ENCODE data around the gene WDR7. TPM values are rescaled to one million over a fixed set of nuclear protein-coding genes. Genes with fewer than 3 reads are reported as not detected.

WDR7 gene
- total RNA-seq, 1 donor from 2014 or later: 67.3 TPM

GRCh38 chr18:56844556-56844955 is 193.4 kb downstream of the WDR7 start:
- no peak overlapping the region for H3K27ac ChIP-seq (ENCODE audit: low read depth, low read length)
- no peaks in the 10 kb centered on the region for H3K36me3 ChIP-seq (ENCODE audit: control insufficient read depth in 3 of 3, insufficient read depth in 3 of 3, low read length in 3 of 3)
- H3K9ac ChIP-seq (ENCODE audit: low read depth in 1 of 3, low read length in 3 of 3): no peak overlapping the region
- no peaks in the 10 kb centered on the region for H3K4me1 ChIP-seq (ENCODE audit: control insufficient read depth in 3 of 3, insufficient read depth in 3 of 3, low read length in 3 of 3)
- no peaks in the 10 kb centered on the region for H3K27me3 ChIP-seq (ENCODE audit: control insufficient read depth in 3 of 3, insufficient read depth in 3 of 3, low read length in 3 of 3)
- no peaks in the 10 kb centered on the region for H3K9me3 ChIP-seq (ENCODE audit: control insufficient read depth in 3 of 3, low read length in 3 of 3)
- no peak overlapping the region for H3K4me3 ChIP-seq (ENCODE audit: low read length in 3 of 3)

DNA sequence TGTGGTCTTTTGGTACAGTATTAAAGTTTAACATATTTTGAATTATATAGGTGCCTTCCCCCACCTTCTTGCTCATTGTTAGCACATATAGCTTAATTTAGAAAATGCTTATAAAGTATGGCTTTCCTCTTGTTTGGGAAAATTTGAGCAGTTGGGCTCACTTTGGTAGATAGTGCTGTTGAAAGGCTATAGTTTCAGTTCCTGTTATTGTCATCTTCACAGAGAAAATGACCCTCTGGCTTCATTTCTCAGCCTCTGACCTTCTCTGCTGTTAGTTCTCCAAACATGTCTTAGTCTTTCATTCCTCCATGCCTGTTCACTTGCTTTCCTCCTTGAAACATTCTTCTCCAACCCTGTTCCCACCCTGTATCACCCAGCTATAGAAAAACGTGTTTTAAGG is 200.6 kb downstream of the WDR7 start:
- Histone ChIP-seq H3K9me3 (ENCODE audit: control insufficient read depth in 3 of 3, low read length in 3 of 3) (no peaks in the 10 kb centered on the region), H3K9ac (ENCODE audit: low read depth in 1 of 3, low read length in 3 of 3) (no peak overlapping the region), H3K27me3 (ENCODE audit: control insufficient read depth in 3 of 3, insufficient read depth in 3 of 3, low read length in 3 of 3) (no peaks in the 10 kb centered on the region), H3K36me3 (ENCODE audit: control insufficient read depth in 3 of 3, insufficient read depth in 3 of 3, low read length in 3 of 3) (no peaks in the 10 kb centered on the region), H3K4me3 (ENCODE audit: low read length in 3 of 3) (no peak overlapping the region), H3K4me1 (ENCODE audit: control insufficient read depth in 3 of 3, insufficient read depth in 3 of 3, low read length in 3 of 3) (no peaks in the 10 kb centered on the region), H3K27ac (ENCODE audit: low read depth, low read length) (no peak overlapping the region)

- Histone ChIP-seq H3K9me3 (ENCODE audit: control insufficient read depth in 3 of 3, low read length in 3 of 3) (no peaks in the 10 kb centered on the region), H3K36me3 (ENCODE audit: control insufficient read depth in 3 of 3, insufficient read depth in 3 of 3, low read length in 3 of 3) (peaks cover 0 to 3% (median 0%) of the 10 kb centered on the region in 3 donors), H3K27ac (ENCODE audit: low read depth, low read length) (no peak overlapping the region), H3K9ac (ENCODE audit: low read depth in 1 of 3, low read length in 3 of 3) (no peak overlapping the region), H3K4me3 (ENCODE audit: low read length in 3 of 3) (no peak overlapping the region), H3K4me1 (ENCODE audit: control insufficient read depth in 3 of 3, insufficient read depth in 3 of 3, low read length in 3 of 3) (no peaks in the 10 kb centered on the region), H3K27me3 (ENCODE audit: control insufficient read depth in 3 of 3, insufficient read depth in 3 of 3, low read length in 3 of 3) (no peaks in the 10 kb centered on the region)
Measured at GRCh38 chr18:56853961-56854360, 202.8 kb downstream of the WDR7 start.

- Histone ChIP-seq H3K36me3 (ENCODE audit: control insufficient read depth in 3 of 3, insufficient read depth in 3 of 3, low read length in 3 of 3) (peaks cover 0 to 3% (median 0%) of the 10 kb centered on the region in 3 donors), H3K4me3 (ENCODE audit: low read length in 3 of 3) (no peak overlapping the region), H3K27me3 (ENCODE audit: control insufficient read depth in 3 of 3, insufficient read depth in 3 of 3, low read length in 3 of 3) (no peaks in the 10 kb centered on the region), H3K9ac (ENCODE audit: low read depth in 1 of 3, low read length in 3 of 3) (no peak overlapping the region), H3K27ac (ENCODE audit: low read depth, low read length) (no peak overlapping the region), H3K9me3 (ENCODE audit: control insufficient read depth in 3 of 3, low read length in 3 of 3) (no peaks in the 10 kb centered on the region), H3K4me1 (ENCODE audit: control insufficient read depth in 3 of 3, insufficient read depth in 3 of 3, low read length in 3 of 3) (no peaks in the 10 kb centered on the region)
Measured at GRCh38 chr18:56861244-56861643, 210.1 kb downstream of the WDR7 start.

- no peak overlapping the region for H3K4me3 ChIP-seq (ENCODE audit: low read length in 3 of 3)
- no peaks in the 10 kb centered on the region for H3K27me3 ChIP-seq (ENCODE audit: control insufficient read depth in 3 of 3, insufficient read depth in 3 of 3, low read length in 3 of 3)
- no peak overlapping the region for H3K9ac ChIP-seq (ENCODE audit: low read depth in 1 of 3, low read length in 3 of 3)
- H3K36me3 ChIP-seq (ENCODE audit: control insufficient read depth in 3 of 3, insufficient read depth in 3 of 3, low read length in 3 of 3): no peaks in the 10 kb centered on the region
- no peaks in the 10 kb centered on the region for H3K9me3 ChIP-seq (ENCODE audit: control insufficient read depth in 3 of 3, low read length in 3 of 3)
- H3K27ac ChIP-seq (ENCODE audit: low read depth, low read length): no peak overlapping the region
- H3K4me1 ChIP-seq (ENCODE audit: control insufficient read depth in 3 of 3, insufficient read depth in 3 of 3, low read length in 3 of 3): no peaks in the 10 kb centered on the region
Measured at GRCh38 chr18:56869189-56869777, 218.1 kb downstream of the WDR7 start.

- H3K4me3 ChIP-seq (ENCODE audit: low read length in 3 of 3): no peak overlapping the region
- no peak overlapping the region for H3K9ac ChIP-seq (ENCODE audit: low read depth in 1 of 3, low read length in 3 of 3)
- H3K27me3 ChIP-seq (ENCODE audit: control insufficient read depth in 3 of 3, insufficient read depth in 3 of 3, low read length in 3 of 3): no peaks in the 10 kb centered on the region
- no peaks in the 10 kb centered on the region for H3K36me3 ChIP-seq (ENCODE audit: control insufficient read depth in 3 of 3, insufficient read depth in 3 of 3, low read length in 3 of 3)
- no peaks in the 10 kb centered on the region for H3K4me1 ChIP-seq (ENCODE audit: control insufficient read depth in 3 of 3, insufficient read depth in 3 of 3, low read length in 3 of 3)
- no peaks in the 10 kb centered on the region for H3K9me3 ChIP-seq (ENCODE audit: control insufficient read depth in 3 of 3, low read length in 3 of 3)
- H3K27ac ChIP-seq (ENCODE audit: low read depth, low read length): no peak overlapping the region
Measured at GRCh38 chr18:56870982-56871381, 219.8 kb downstream of the WDR7 start.

DNA sequence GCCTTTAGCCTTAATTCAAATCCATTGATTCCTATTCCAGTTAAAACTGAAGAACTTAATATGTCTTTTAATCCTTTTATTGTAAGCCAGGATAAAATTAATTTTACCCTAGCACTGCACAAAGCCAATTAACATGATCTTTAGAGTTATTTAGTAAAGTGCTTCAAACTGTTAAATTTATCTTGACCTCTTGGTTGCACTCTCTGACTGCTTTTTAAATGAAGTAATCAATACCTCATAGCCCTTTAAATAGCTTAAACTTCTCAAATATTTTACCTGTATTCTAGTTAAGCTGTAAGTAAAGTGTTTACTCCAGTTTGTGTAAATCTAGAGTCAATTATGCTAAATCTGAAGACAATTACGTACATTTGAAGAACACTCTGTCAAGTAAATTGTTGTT is 221.0 kb downstream of the WDR7 start:
- H3K36me3 ChIP-seq (ENCODE audit: control insufficient read depth in 3 of 3, insufficient read depth in 3 of 3, low read length in 3 of 3): no peaks in the 10 kb centered on the region
- H3K27ac ChIP-seq (ENCODE audit: low read depth, low read length): no peak overlapping the region
- no peak overlapping the region for H3K4me3 ChIP-seq (ENCODE audit: low read length in 3 of 3)
- no peak overlapping the region for H3K9ac ChIP-seq (ENCODE audit: low read depth in 1 of 3, low read length in 3 of 3)
- no peaks in the 10 kb centered on the region for H3K27me3 ChIP-seq (ENCODE audit: control insufficient read depth in 3 of 3, insufficient read depth in 3 of 3, low read length in 3 of 3)
- no peaks in the 10 kb centered on the region for H3K9me3 ChIP-seq (ENCODE audit: control insufficient read depth in 3 of 3, low read length in 3 of 3)
- no peaks in the 10 kb centered on the region for H3K4me1 ChIP-seq (ENCODE audit: control insufficient read depth in 3 of 3, insufficient read depth in 3 of 3, low read length in 3 of 3)

GRCh38 chr18:56873441-56874140 is 222.4 kb downstream of the WDR7 start:
- no peaks in the 10 kb centered on the region for H3K4me1 ChIP-seq (ENCODE audit: control insufficient read depth in 3 of 3, insufficient read depth in 3 of 3, low read length in 3 of 3)
- H3K9me3 ChIP-seq (ENCODE audit: control insufficient read depth in 3 of 3, low read length in 3 of 3): no peaks in the 10 kb centered on the region
- no peaks in the 10 kb centered on the region for H3K27me3 ChIP-seq (ENCODE audit: control insufficient read depth in 3 of 3, insufficient read depth in 3 of 3, low read length in 3 of 3)
- H3K9ac ChIP-seq (ENCODE audit: low read depth in 1 of 3, low read length in 3 of 3): no peak overlapping the region
- H3K36me3 ChIP-seq (ENCODE audit: control insufficient read depth in 3 of 3, insufficient read depth in 3 of 3, low read length in 3 of 3): no peaks in the 10 kb centered on the region
- H3K4me3 ChIP-seq (ENCODE audit: low read length in 3 of 3): no peak overlapping the region
- no peak overlapping the region for H3K27ac ChIP-seq (ENCODE audit: low read depth, low read length)

- Histone ChIP-seq H3K9ac (ENCODE audit: low read depth in 1 of 3, low read length in 3 of 3) (no peak overlapping the region), H3K36me3 (ENCODE audit: control insufficient read depth in 3 of 3, insufficient read depth in 3 of 3, low read length in 3 of 3) (no peaks in the 10 kb centered on the region), H3K27ac (ENCODE audit: low read depth, low read length) (no peak overlapping the region), H3K9me3 (ENCODE audit: control insufficient read depth in 3 of 3, low read length in 3 of 3) (no peaks in the 10 kb centered on the region), H3K4me3 (ENCODE audit: low read length in 3 of 3) (no peak overlapping the region), H3K27me3 (ENCODE audit: control insufficient read depth in 3 of 3, insufficient read depth in 3 of 3, low read length in 3 of 3) (no peaks in the 10 kb centered on the region), H3K4me1 (ENCODE audit: control insufficient read depth in 3 of 3, insufficient read depth in 3 of 3, low read length in 3 of 3) (no peaks in the 10 kb centered on the region)
Measured at GRCh38 chr18:56878711-56879110, 227.6 kb downstream of the WDR7 start.

DNA sequence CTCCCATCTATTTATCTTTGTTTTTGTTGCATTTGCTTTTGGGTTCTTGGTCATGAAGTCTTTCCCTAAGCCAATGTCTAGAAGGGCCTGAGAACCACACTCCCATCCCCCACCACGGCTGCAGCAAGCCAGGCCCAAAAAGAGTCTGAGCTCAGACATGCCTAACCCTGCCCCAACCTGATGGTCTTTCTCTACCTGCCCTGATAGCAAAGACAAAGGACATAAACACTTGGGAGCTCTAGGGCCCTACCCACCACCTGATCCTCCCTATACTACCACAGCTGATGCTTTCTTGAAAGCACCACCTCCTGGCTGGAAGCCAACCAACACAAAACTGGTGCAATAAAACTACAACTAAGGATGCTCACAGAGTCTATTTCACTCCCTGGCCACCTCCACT is 233.4 kb downstream of the WDR7 start:
- H3K27me3 ChIP-seq (ENCODE audit: control insufficient read depth in 3 of 3, insufficient read depth in 3 of 3, low read length in 3 of 3): no peaks in the 10 kb centered on the region
- H3K9ac ChIP-seq (ENCODE audit: low read depth in 1 of 3, low read length in 3 of 3): no peak overlapping the region
- no peaks in the 10 kb centered on the region for H3K36me3 ChIP-seq (ENCODE audit: control insufficient read depth in 3 of 3, insufficient read depth in 3 of 3, low read length in 3 of 3)
- H3K4me1 ChIP-seq (ENCODE audit: control insufficient read depth in 3 of 3, insufficient read depth in 3 of 3, low read length in 3 of 3): peaks cover 0 to under 1% (median 0%) of the 10 kb centered on the region in 3 donors
- H3K4me3 ChIP-seq (ENCODE audit: low read length in 3 of 3): no peak overlapping the region
- no peaks in the 10 kb centered on the region for H3K9me3 ChIP-seq (ENCODE audit: control insufficient read depth in 3 of 3, low read length in 3 of 3)
- no peak overlapping the region for H3K27ac ChIP-seq (ENCODE audit: low read depth, low read length)
